Stimulated activated CD4-positive, alpha-beta T cell treated with anti-CD3 and anti-CD28 coated beads, Interleukin-15, amount 100 ng/mL, for 1 hour (primary cell): ENCODE data around the gene PHLDA1.
A peak's percentile ranks its signal among the peaks of the same experiment; 100 is the strongest.
"Not testable (repeated sequence)": the region's sequence is repeated elsewhere in the genome, so short reads cannot be mapped to it uniquely, and the experiment has no call there.

ENCODE experiments used
- DNase-seq, 2 donors: peaks; one replicate each; pipeline ENCODE4 v3.0.0-alpha.2; 2020; ENCODE audit warnings: low read depth in 1 of 2, low spot score in 1 of 2

The PHLDA1 gene

GRCh38 chr12:76020281-76020680 lies 11.3 kb downstream of the PHLDA1 start:
- DNase-seq = peak; percentile 22 to 41

GRCh38 chr12:76018672-76019071 lies 12.9 kb downstream of the PHLDA1 start:
- DNase-seq = no peak

GRCh38 chr12:76018111-76018510 lies 13.5 kb downstream of the PHLDA1 start:
- no peak for DNase-seq

- no peak for DNase-seq
Observed at GRCh38 chr12:76014007-76014406, 17.6 kb downstream of the PHLDA1 start.

- DNase-seq = no peak
Observed at GRCh38 chr12:76013603-76014002, 18.0 kb downstream of the PHLDA1 start.

DNA sequence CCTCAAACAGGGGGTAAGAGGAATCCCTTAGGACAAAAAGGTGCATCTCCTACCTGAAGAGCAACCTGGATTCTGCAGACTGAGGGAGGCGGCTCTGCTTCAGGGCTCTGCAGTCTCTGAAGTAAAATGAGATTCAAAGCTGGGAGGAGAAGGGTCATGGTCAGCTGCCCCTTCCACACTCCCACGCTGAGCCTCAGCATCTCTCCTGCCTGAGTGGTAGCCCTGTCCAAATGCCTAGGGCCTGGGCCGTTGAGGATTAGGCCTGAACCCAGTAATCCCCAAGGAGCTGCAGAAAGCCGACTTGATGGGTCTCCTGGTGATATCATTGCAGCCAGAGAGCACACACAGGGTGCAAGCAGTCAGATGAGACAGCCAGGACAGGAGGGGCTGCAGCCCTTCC lies 18.9 kb downstream of the PHLDA1 start:
- no peak for DNase-seq

DNA sequence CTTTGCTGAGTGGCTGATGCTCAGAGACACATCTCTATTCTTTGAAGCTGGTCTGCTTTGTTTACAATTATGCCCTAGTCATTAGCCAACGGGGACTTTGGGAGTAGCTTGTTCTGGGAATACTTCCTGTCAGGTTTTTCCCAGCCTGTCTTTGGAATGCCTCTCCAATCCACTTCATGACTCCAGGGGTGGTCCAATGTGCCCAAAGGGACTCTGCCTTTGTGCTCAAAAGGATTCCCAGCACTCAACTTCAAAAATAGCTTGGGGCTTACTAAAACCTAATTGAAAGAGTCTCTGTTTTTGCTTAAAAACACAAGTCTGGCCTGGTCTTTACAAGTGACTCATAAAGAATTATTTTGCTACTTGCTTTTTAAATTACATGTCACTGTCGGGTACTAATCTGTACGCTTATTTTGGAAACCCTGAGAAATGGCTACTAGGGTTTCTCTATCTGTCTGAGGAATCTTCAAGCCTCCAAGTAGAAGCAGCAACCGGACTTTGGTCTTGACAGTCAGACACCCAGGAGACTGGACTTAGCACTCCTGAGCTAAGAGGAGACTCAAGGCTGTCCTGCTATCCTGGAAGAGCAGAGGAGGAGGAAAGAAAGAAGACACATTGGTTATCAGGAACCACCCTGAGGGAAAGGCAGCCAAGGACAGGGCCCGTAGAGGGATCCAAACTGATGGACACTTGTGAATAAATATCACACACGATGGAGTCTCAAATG lies 20.7 kb downstream of the PHLDA1 start:
- DNase-seq = no peak

DNA sequence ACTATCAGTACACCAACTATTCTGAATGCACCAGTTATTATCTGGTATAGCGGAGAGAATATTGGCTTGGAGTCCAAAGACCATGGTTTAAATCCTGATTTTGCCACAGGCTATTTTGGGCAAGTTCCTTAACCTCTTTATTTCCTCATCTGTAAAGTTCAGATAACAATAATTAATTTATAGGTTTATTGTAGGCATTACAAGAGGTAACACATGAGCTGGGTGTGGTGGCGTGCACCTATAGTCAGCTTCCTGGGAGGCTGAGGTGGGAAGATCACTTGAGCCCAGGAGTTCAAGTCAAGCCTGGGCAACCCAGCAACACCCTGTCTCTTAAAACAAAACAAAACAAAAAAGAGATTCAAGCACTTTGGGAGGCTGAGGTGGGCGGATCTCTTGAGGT lies 23.1 kb downstream of the PHLDA1 start:
- DNase-seq = no peak

GRCh38 chr12:76007640-76008039 lies 23.9 kb downstream of the PHLDA1 start:
- no peak for DNase-seq

- DNase-seq = no peak
Observed at GRCh38 chr12:76006028-76006925, 25.3 kb downstream of the PHLDA1 start.

GRCh38 chr12:76003355-76003638 lies 28.3 kb downstream of the PHLDA1 start:
- DNase-seq = no peak

- no peak for DNase-seq
Observed at GRCh38 chr12:76002598-76003354, 28.8 kb downstream of the PHLDA1 start.

DNA sequence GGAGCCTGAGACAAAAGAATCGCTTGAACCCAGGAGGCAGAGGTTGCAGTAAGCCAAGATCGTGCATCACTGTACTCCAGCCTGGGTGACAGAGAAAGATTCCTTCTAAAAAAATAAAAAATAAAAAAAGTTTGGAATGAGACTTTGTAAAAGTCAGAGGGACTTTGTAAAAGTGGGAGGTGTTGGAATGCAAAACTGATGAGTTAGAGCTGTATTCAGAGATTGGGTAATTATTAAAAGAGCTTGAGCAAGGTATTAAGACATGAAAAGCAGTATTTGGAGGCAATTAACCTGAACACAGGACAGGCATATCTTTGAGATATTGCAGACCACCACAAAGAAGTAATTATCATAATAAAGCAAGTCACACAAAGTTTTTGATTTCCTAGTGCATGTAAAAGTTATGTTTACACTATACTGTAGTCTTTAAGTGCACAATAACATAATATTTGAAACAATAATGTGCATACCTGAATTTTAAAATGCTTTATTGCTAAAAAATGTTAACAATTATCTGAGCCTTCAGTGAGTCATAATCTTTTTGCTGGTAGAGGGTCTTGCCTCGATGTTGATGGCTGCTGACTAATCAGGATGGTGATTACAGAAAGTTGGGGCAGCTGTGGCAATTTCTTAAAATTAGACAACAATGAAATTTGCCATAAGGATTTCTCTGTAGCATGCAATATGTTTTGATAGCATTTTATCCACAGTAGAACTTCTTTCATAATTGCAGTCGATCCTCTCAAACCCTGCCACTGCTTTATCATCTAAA lies 33.1 kb downstream of the PHLDA1 start:
- no peak for DNase-seq

- DNase-seq = no peak
Observed at GRCh38 chr12:75997658-75998057, 33.9 kb downstream of the PHLDA1 start.

- DNase-seq = no peak
Observed at GRCh38 chr12:75996861-75997447, 34.6 kb downstream of the PHLDA1 start.

DNA sequence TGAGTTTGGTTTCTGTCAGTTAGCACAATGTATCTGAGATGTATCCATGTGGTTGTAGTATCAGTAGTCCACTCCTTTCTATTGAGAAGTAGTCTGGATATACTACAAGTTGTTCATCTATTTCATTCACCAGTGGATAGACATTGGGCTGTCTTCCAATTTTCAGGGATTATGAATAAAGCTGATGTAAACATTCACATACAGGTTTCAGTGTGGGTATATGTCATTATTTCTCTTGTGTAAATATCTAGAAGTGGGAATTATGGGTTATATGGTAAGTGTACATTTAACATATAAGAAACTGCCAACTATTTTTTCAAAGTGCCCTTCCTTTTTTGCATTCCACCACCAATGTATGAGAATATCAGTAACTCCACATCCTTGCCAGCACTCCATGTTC lies 35.9 kb downstream of the PHLDA1 start:
- DNase-seq = no peak

GRCh38 chr12:75994069-75994740 lies 37.4 kb downstream of the PHLDA1 start:
- DNase-seq = no peak

DNA sequence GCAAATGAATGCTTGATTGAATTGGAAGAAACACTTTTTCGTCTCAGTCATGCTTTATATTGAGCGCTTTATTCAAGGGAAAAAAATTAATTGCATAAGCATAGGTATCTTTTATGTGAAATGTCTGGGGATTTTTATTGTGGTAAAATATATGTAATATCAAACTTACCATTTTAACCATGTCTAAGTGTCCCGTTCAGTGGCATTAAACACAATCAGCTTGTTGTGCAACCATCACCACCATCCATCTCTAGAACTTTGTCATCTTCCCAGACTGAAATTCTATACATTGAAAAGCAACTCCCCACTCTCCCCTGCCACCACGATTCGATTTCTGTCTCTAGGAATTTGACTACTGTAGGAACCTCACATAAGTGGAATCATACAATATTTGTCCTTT lies 39.8 kb downstream of the PHLDA1 start:
- DNase-seq = no peak

GRCh38 chr12:75990189-75990912 lies 41.2 kb downstream of the PHLDA1 start:
- DNase-seq = no peak

GRCh38 chr12:75987709-75988108 lies 43.9 kb downstream of the PHLDA1 start:
- DNase-seq = not testable (repeated sequence)
